ENCODE measurements around the gene PRKAR1A.
"Not testable (repeated sequence)": the region's sequence is repeated elsewhere in the genome, so short reads cannot be mapped to it uniquely, and the experiment has no call there.

DNA sequence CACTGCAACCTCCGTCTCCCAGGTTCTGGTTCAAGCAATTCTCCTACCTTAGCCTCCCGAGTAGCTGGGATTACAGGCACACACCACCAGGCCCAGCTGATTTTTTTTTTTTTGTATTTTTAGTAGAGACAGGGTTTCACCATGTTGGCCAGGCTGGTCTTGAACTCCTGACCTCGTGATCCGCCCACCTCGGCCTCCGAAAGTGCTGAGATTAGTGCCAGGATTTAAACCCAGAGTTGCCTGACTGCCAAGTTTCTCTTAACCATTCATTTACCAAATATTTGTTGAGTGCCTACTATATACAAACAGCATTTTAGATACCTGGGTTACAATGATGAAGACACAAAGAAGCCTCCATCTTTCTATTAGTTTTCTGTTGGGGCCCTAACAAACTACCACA is 70.6 kb downstream of the PRKAR1A start:
- not testable (repeated sequence) for TF ChIP-seq CTCF (IDR thresholded peaks at IDR 0.05; ENCODE audit: insufficient read depth, low read length, poor library complexity, severe bottlenecking); EZH2phosphoT487 (conservative IDR thresholded peaks at IDR 0.05; ENCODE audit: low read length)
